Measurements from ENCODE around the gene DDX10. TPM values are rescaled to one million over a fixed set of nuclear protein-coding genes. Genes with fewer than 3 reads are reported as not detected.

Gene DDX10
- total RNA-seq, 1 donor from 2014 or later: 67.4 TPM

GRCh38 chr11:108662700-108663099 is 2.2 kb upstream of the DDX10 start:
- DNase-seq (ENCODE audit: low read depth): no peak
- Histone ChIP-seq H3K4me3 (ENCODE audit: low read depth, low read length) (no peak overlapping the region), H3K36me3 (ENCODE audit: control insufficient read depth, insufficient read depth, low read length) (peaks cover 3% of the 10 kb centered on the region), H3K27me3 (ENCODE audit: control insufficient read depth, insufficient read depth, low read length) (no peaks in the 10 kb centered on the region)
- TF ChIP-seq CTCF (IDR thresholded peaks at IDR 0.05; ENCODE audit: insufficient read depth, low read length, severe bottlenecking): no peak
- FAIRE-seq: no peak

- H3K36me3 ChIP-seq (ENCODE audit: control insufficient read depth, insufficient read depth, low read length): peaks cover 3% of the 10 kb centered on the region
- TF ChIP-seq CTCF (IDR thresholded peaks at IDR 0.05; ENCODE audit: insufficient read depth, low read length, severe bottlenecking): no peak
- FAIRE-seq (no peak), DNase-seq (ENCODE audit: low read depth) (no peak)
- no peaks in the 10 kb centered on the region for H3K27me3 ChIP-seq (ENCODE audit: control insufficient read depth, insufficient read depth, low read length)
- H3K4me3 ChIP-seq (ENCODE audit: low read depth, low read length): no peak overlapping the region
These were observed 1.6 kb upstream of the DDX10 start for GRCh38 chr11:108663154-108663877.

GRCh38 chr11:108666373-108666772 is 1.5 kb downstream of the DDX10 start:
- no peak for TF ChIP-seq CTCF (IDR thresholded peaks at IDR 0.05; ENCODE audit: insufficient read depth, low read length, severe bottlenecking)
- FAIRE-seq (no peak), DNase-seq (ENCODE audit: low read depth) (no peak)
- no peak overlapping the region for H3K4me3 ChIP-seq (ENCODE audit: low read depth, low read length)
- H3K27me3 ChIP-seq (ENCODE audit: control insufficient read depth, insufficient read depth, low read length): no peaks in the 10 kb centered on the region
- H3K36me3 ChIP-seq (ENCODE audit: control insufficient read depth, insufficient read depth, low read length): peaks cover 3% of the 10 kb centered on the region

GRCh38 chr11:108669286-108669685 is 4.4 kb downstream of the DDX10 start:
- FAIRE-seq: no peak
- Histone ChIP-seq H3K27me3 (ENCODE audit: control insufficient read depth, insufficient read depth, low read length) (no peaks in the 10 kb centered on the region), H3K4me3 (ENCODE audit: low read depth, low read length) (no peak overlapping the region), H3K36me3 (ENCODE audit: control insufficient read depth, insufficient read depth, low read length) (peaks cover 5% of the 10 kb centered on the region)
- TF ChIP-seq CTCF (IDR thresholded peaks at IDR 0.05; ENCODE audit: insufficient read depth, low read length, severe bottlenecking): no peak
- no peak for DNase-seq (ENCODE audit: low read depth)

GRCh38 chr11:108669711-108670110 is 4.8 kb downstream of the DDX10 start:
- peaks cover 5% of the 10 kb centered on the region for H3K36me3 ChIP-seq (ENCODE audit: control insufficient read depth, insufficient read depth, low read length)
- H3K27me3 ChIP-seq (ENCODE audit: control insufficient read depth, insufficient read depth, low read length): no peaks in the 10 kb centered on the region
- no peak for TF ChIP-seq CTCF (IDR thresholded peaks at IDR 0.05; ENCODE audit: insufficient read depth, low read length, severe bottlenecking)
- no peak overlapping the region for H3K4me3 ChIP-seq (ENCODE audit: low read depth, low read length)
- FAIRE-seq (no peak), DNase-seq (ENCODE audit: low read depth) (no peak)

- TF ChIP-seq CTCF (IDR thresholded peaks at IDR 0.05; ENCODE audit: insufficient read depth, low read length, severe bottlenecking): no peak
- FAIRE-seq (no peak), DNase-seq (ENCODE audit: low read depth) (no peak)
- Histone ChIP-seq H3K27me3 (ENCODE audit: control insufficient read depth, insufficient read depth, low read length) (no peaks in the 10 kb centered on the region), H3K36me3 (ENCODE audit: control insufficient read depth, insufficient read depth, low read length) (peaks cover 6% of the 10 kb centered on the region), H3K4me3 (ENCODE audit: low read depth, low read length) (no peak overlapping the region)
These were observed 5.6 kb downstream of the DDX10 start for GRCh38 chr11:108670451-108670850.

All from bronchial epithelial cell (primary cell).